ENCODE results near the gene ZNF662. TPM values are rescaled to one million over a fixed set of nuclear protein-coding genes. Genes with fewer than 3 reads are reported as not detected.

The ZNF662 gene
- total and polyA plus RNA-seq, 2 of the 13 experiments (the other 11 are each of a cell fraction or from before 2014, with no cell fraction given): not detected

- TF ChIP-seq ZKSCAN5 (CRISPR knock-in tag; IDR thresholded peaks at IDR 0.05): no peak
- no peak for TF ChIP-seq REST (IDR thresholded peaks at IDR 0.05; ENCODE audit: borderline replicate concordance in 1 of 2, low read depth in 1 of 2, low read length in 2 of 2)
- no peak for TF ChIP-seq ZNF501 (CRISPR knock-in tag; IDR thresholded peaks at IDR 0.05)
- no peak for TF ChIP-seq ZNF407 (CRISPR knock-in tag; IDR thresholded peaks at IDR 0.05; ENCODE audit: not compliant biosample characterization)
- no peak for TF ChIP-seq ZSCAN25 (CRISPR knock-in tag; IDR thresholded peaks at IDR 0.05)
- TF ChIP-seq SP2 (CRISPR knock-in tag; IDR thresholded peaks at IDR 0.05): no peak
- no peak for TF ChIP-seq PAX8 (CRISPR knock-in tag; IDR thresholded peaks at IDR 0.05; ENCODE audit: borderline replicate concordance)
- TF ChIP-seq ZNF550 (CRISPR knock-in tag; IDR thresholded peaks at IDR 0.05; ENCODE audit: borderline replicate concordance): peak; percentile 73
- no peak for TF ChIP-seq TCF7L2 (IDR thresholded peaks at IDR 0.05; ENCODE audit: low read depth, low read length)
- TF ChIP-seq ZNF773 (CRISPR knock-in tag; IDR thresholded peaks at IDR 0.05; ENCODE audit: borderline replicate concordance): no peak
- 0 out of 2 replicates have a peak, but pooled peaks have one; percentile 47 for TF ChIP-seq GLI4 (CRISPR knock-in tag; IDR thresholded peaks at IDR 0.05; ENCODE audit: borderline replicate concordance)
- TF ChIP-seq REL (CRISPR knock-in tag; conservative IDR thresholded peaks at IDR 0.05): no peak
- TF ChIP-seq NBN (conservative IDR thresholded peaks at IDR 0.05): no peak
- no peak for TF ChIP-seq ZNF251 (CRISPR knock-in tag; IDR thresholded peaks at IDR 0.05)
- TF ChIP-seq, protein P1, sequence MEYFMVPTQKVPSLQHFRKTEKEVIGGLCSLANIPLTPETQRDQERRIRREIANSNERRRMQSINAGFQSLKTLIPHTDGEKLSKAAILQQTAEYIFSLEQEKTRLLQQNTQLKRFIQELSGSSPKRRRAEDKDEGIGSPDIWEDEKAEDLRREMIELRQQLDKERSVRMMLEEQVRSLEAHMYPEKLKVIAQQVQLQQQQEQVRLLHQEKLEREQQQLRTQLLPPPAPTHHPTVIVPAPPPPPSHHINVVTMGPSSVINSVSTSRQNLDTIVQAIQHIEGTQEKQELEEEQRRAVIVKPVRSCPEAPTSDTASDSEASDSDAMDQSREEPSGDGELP (IDR thresholded peaks at IDR 0.05; ENCODE audit: borderline replicate concordance, low read depth): no peak
Observed at GRCh38 chr3:42880601-42881451, 25.1 kb upstream of the ZNF662 start (continued).
